ENCODE measurements around the gene TNP2.
"Not testable (repeated sequence)": the region's sequence is repeated elsewhere in the genome, so short reads cannot be mapped to it uniquely, and the experiment has no call there.

TNP2 gene

DNA sequence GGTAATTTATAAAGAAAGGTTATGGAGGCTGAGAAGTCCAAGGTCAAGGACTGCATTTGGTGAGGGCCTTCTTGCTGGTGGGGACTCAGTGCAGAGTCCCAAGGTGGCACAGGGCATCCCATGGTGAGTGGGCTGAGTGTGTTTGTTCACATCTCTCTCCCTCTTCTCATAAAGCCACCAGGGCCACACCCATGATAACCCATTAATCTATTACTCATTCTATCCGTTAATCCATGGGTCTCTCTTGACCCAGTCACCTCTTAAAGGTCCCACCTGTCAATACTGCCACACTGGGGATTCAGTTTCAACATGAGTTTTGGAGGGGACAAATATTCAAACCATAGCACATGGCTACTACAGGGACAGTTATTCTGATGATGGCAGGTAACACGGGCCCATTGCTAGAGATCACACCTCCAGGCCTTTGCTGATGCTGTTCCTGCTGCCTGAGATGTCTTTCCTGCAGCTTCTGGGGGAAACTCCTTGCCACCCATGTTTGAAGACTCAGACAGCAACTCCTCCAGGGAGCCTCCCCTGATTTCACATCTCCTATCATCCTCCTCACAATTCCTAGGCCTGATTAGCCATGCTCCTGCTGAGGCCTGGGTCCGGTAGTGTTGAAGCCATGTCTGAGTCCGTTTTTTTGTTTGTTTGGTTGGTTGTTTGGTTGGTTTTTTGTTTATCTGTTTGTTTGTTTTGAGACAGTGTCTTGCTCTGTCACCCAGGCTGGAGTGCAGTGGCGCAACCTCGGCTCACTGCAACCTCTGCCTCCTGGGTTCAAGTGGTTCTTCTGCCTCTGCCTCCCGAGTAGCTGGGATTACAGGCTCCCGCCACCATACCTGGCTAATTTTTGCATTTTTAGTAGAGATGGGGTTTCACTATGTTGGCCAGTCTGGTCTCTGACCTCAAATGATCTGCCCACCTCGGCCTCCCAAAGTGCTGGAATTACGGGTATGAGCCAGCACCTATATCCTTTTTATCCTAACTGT is 29.2 kb downstream of the TNP2 start:
- no peak for DNase-seq (ENCODE audit: low read depth)

GRCh38 chr16:11238272-11239202 is 30.6 kb downstream of the TNP2 start:
- no peak for DNase-seq (ENCODE audit: low read depth)

GRCh38 chr16:11236461-11237254 is 32.5 kb downstream of the TNP2 start:
- no peak for DNase-seq (ENCODE audit: low read depth)

- no peak for DNase-seq (ENCODE audit: low read depth)
Observed at GRCh38 chr16:11235703-11235991, 33.5 kb downstream of the TNP2 start.

GRCh38 chr16:11234884-11235702 is 34.0 kb downstream of the TNP2 start:
- no peak for DNase-seq (ENCODE audit: low read depth)

GRCh38 chr16:11233727-11234376 is 35.3 kb downstream of the TNP2 start:
- no peak for DNase-seq (ENCODE audit: low read depth)

GRCh38 chr16:11232852-11233726 is 36.0 kb downstream of the TNP2 start:
- no peak for DNase-seq (ENCODE audit: low read depth)

DNA sequence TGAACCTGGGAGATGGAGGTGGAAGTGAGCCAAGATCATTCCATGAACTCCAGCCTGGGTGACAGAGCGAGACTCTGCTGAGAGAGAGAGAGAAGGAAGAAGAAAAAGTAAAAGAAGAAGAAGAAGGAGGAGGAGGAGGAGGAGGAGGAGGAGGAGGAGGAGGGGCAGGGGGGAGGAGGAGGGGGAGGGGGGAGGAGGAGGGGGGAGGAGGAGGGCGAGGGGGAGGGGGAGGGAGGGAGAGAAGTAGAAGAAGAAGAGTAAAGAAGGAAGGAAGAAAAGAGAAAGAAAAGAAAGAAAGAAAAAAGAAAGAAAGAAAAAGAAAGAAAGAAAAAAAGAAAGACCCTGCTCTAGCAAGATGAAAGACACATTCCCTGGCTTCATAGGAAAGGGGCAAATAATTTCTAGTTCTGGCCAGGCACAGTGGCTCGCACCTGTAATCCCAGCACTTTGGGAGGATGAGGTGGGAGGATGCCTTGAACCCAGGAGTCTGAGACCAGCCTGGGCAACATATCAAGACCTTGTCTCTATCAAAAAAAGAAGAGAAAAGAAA is 36.7 kb downstream of the TNP2 start:
- DNase-seq (ENCODE audit: low read depth) = no peak

- DNase-seq (ENCODE audit: low read depth) = no peak
Observed at GRCh38 chr16:11231367-11231970, 37.7 kb downstream of the TNP2 start.

DNA sequence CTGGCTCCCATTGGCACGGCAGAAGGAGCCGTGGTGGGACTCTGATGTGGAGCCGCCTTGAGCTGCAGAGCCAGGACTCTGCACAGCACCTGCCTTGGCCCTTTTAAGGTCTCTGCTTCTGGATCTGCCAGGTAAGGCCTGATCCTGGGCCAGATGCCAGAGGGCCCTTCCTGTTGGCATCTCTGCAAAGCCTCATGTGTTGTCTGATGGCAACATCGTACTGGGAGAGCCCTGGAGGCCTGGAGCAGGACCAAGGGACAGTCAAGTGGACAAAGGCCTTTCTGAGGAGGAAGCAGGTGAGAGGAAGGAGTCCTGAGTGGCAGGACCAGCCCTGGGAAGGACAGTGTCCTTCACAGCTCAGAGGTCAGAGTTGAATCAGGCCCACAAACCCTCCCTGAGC is 39.2 kb downstream of the TNP2 start:
- DNase-seq (ENCODE audit: low read depth) = no peak

GRCh38 chr16:11229432-11229831 is 39.7 kb downstream of the TNP2 start:
- DNase-seq (ENCODE audit: low read depth) = no peak

DNA sequence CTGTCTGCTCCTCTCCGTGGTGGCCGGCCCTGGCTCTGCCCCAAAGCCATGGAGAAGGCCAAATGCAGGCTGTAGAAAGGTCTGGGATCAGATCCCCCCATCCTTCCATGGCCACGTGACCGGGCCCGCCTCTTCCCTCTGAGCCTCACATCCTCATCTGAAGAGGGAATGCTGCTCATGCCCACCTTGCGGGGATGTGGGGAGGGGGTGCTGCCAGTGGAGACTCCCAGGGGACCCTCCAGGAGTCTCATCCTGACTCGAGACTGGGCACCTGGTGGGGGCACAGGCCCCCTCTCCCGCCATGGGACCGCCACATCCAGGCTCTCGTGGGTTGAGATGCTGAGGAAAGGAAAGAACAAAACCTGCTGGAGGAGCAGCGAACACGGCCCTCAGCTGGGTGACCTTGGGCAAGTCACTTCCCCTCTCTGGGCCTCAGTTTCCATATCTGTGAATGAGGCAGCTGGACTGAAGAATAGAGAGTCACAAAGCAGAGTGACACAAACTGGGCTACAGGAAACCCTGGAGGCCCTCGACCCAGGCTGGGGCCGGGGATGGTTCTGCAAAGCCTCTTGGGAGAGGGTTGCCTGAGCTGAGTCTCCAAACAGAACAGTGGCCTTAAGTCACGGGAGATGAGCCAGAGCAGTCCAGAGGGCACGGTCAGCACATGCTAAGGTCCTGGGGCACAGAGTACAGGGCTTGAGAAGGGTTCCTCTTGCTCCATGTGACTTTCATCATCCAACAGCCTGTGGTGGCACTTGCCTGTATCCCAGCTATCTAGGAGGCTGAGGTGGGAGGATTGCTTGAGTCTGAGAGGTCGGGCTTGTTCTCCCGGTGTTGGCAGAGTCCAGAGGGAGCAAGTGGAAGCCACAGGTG is 43.2 kb downstream of the TNP2 start:
- no peak for DNase-seq (ENCODE audit: low read depth)

- no peak for DNase-seq (ENCODE audit: low read depth)
Observed at GRCh38 chr16:11224894-11225676, 44.0 kb downstream of the TNP2 start.

DNA sequence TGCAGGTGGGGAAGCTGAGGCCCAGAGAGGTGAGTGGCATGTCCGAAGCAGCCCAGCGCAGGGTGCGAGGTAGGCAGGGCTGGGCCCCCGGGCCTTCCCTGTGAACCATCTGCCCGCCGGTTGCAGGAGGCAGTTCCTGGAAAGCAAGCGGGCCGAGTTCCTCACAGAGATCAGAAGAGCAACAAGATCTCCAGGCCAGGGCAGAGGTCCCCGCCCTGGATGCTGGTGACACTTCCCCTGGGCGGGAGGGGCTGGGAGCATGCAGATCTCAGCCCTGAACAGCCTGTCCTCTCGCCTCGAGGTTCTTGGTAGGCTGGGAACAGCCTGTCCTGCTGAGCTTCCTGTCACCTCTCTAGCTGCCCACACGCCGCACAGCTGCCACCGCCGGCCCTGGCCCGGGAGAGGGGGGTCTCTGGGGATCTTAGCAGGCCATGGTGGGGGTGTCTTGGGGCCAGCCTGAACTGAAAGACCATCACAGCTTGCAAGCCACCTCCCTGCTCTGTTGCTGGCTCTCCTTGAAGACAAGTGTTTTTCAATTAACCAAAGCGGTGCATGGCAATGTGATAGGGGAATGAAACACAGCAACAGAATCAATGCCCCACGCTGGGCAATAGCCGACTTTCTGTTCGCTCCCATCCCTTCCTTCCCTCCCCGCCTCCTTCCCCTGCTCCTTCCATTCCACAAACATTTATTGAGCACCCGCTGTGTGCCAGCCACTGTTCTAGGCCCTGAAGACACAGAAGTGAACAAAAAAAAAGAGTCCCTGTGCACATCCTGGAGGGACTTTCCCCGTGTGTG is 44.8 kb downstream of the TNP2 start:
- no peak for DNase-seq (ENCODE audit: low read depth)

GRCh38 chr16:11220507-11220906 is 48.6 kb downstream of the TNP2 start:
- DNase-seq (ENCODE audit: low read depth) = not testable (repeated sequence)

- DNase-seq (ENCODE audit: low read depth) = no peak
Observed at GRCh38 chr16:11219178-11219577, 49.9 kb downstream of the TNP2 start.

Data from GM04504 (cell line).